ES-I3 (cell line): Measurements from ENCODE around the gene PDGFB.

ENCODE experiments used
- H3K36me3 ChIP-seq: 2 replicates; pipeline ENCODE4 v1.6.1; 2013; ENCODE audit warnings: mild to moderate bottlenecking, low read length, control low read depth, moderate library complexity; ENCODE audit not compliant: insufficient read depth
- H3K4me1 ChIP-seq: 2 replicates; pipeline ENCODE4 v1.6.1; 2013; ENCODE audit warnings: mild to moderate bottlenecking, control low read depth, low read length; ENCODE audit not compliant: insufficient read depth
- H3K9ac ChIP-seq: 2 replicates; pipeline ENCODE4 v1.6.1; 2013; ENCODE audit warnings: low read depth, mild to moderate bottlenecking, low read length, moderate library complexity
- H3K9me3 ChIP-seq: 2 replicates; pipeline ENCODE4 v1.6.1; 2013; ENCODE audit warnings: mild to moderate bottlenecking, low read length, moderate library complexity; ENCODE audit not compliant: control insufficient read depth, insufficient read depth

PDGFB gene

DNA sequence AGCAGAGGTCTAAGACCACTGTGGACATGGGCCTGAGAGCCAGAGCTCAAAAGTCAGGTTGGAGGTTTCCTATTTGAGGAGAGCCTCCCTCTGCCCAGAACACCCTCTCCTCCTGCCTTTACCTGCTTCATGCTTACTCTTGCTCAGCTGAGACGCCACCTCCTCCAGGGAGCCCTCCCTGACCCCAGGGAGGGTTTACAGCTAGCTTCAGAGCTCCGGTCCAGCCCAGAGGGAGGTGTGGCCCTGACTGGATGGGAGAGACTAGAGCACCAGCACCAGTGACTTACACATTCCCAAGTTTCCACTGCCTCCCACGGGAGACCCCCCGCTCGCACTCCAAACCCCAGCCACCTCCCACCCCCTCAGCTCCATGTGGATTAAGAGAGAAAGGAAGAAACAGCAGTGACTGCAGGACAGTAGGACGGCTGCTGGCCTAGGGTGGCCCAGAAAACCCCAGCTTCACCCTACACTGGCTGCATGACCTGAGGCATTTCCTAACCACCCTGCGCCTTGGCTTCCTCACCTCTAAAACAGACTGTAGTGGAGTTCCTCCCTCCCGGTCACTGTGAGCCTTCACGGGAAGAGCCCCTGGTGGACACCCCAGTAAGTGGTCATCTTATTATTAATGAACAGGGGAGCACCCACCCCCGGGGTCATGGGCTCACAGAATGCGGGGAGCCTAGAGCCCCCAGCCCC is 24.5 kb upstream of the PDGFB start:
- Histone ChIP-seq H3K9me3 (no peaks in the 10 kb centered on the region; the same call in 1 of the 2 replicates), H3K36me3 (no peaks in the 10 kb centered on the region), H3K4me1 (peaks cover 13% of the 10 kb centered on the region; the same call in 1 of the 2 replicates), H3K9ac (no peak overlapping the region)

- Histone ChIP-seq H3K4me1 (peaks cover 13% of the 10 kb centered on the region; the same call in 1 of the 2 replicates), H3K9ac (no peak overlapping the region), H3K9me3 (no peaks in the 10 kb centered on the region; the same call in 1 of the 2 replicates), H3K36me3 (no peaks in the 10 kb centered on the region)
Measured at GRCh38 chr22:39268645-39269044, 23.9 kb upstream of the PDGFB start.

GRCh38 chr22:39267974-39268373 is 23.2 kb upstream of the PDGFB start:
- Histone ChIP-seq H3K9me3 (no peaks in the 10 kb centered on the region; the same call in 1 of the 2 replicates), H3K36me3 (no peaks in the 10 kb centered on the region), H3K4me1 (peaks cover 13% of the 10 kb centered on the region; the same call in 1 of the 2 replicates), H3K9ac (no peak overlapping the region)

GRCh38 chr22:39266398-39267030 is 21.7 kb upstream of the PDGFB start:
- no peak overlapping the region for H3K9ac ChIP-seq
- no peaks in the 10 kb centered on the region for H3K36me3 ChIP-seq
- peaks cover 3% of the 10 kb centered on the region for H3K9me3 ChIP-seq
- H3K4me1 ChIP-seq = peaks cover 13% of the 10 kb centered on the region; the same call in 1 of the 2 replicates

DNA sequence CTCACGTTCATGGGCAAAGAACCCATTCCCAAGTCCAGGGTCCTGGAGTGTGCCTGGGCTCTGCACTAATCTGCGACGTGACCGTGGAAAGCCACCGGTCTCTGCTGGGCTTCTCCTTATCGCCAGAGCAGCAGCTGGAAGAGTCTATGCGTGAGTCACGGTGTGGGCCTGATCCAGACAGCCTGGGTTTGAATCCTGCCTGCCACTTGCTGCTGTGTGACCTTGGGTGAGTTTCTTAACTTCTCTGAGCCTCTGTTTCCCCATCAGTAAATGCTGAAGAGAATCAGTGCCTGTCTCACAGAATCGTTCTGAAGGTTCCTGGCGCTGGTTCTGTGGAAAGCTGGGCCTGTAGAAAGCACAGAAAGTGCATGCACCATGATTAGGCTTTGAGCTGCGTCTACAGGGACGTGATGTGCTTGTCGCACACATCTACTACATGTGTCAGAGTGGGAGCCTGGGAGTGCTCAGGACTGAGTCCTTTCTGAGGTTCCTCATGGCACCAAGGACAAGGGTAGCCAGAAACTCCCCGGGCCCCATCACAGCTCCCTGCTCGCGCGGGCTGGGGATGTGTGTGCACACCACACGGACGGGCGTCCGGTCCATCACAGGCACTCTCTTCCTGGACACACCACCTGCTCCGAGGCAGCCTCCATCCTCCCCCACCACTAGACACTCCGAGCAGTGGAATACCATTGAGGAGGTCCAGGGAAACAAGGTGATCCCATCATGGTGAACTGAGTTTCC is 20.5 kb upstream of the PDGFB start:
- Histone ChIP-seq H3K36me3 (no peaks in the 10 kb centered on the region), H3K9ac (no peak overlapping the region), H3K4me1 (peaks cover 13% of the 10 kb centered on the region; the same call in 1 of the 2 replicates), H3K9me3 (peaks cover 8% of the 10 kb centered on the region; the same call in 1 of the 2 replicates)

GRCh38 chr22:39264349-39265038 is 19.7 kb upstream of the PDGFB start:
- H3K9me3 ChIP-seq = peaks cover 8% of the 10 kb centered on the region; the same call in 1 of the 2 replicates
- H3K4me1 ChIP-seq = peaks cover 12% of the 10 kb centered on the region; the same call in 1 of the 2 replicates
- H3K36me3 ChIP-seq = no peaks in the 10 kb centered on the region
- H3K9ac ChIP-seq = no peak overlapping the region

GRCh38 chr22:39263626-39264348 is 19.0 kb upstream of the PDGFB start:
- H3K9me3 ChIP-seq = peaks cover 8% of the 10 kb centered on the region; the same call in 1 of the 2 replicates
- no peak overlapping the region for H3K9ac ChIP-seq
- peaks cover 5% of the 10 kb centered on the region; the same call in 1 of the 2 replicates for H3K4me1 ChIP-seq
- H3K36me3 ChIP-seq = no peaks in the 10 kb centered on the region

DNA sequence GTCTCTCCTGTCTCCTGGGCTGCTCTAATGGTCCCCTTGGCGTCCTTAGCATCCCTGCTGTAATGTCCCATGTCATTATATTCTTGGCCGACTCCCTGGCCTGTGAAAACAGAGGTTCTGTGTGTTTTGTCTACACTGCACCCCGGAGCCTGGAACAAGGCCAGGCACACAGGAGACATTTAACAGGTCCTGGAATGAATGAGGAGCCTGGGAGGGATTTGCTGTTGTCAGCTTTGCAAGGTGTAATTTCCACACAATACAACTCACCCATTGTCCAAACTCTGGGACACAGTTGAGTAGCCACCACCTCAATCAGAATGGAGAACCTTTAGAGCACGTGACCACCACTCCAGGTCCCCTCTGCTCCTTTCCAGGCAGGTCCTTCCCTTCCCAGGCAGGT is 14.9 kb upstream of the PDGFB start:
- Histone ChIP-seq H3K36me3 (no peaks in the 10 kb centered on the region), H3K9ac (no peak overlapping the region), H3K9me3 (peaks cover 8% of the 10 kb centered on the region; the same call in 1 of the 2 replicates)

DNA sequence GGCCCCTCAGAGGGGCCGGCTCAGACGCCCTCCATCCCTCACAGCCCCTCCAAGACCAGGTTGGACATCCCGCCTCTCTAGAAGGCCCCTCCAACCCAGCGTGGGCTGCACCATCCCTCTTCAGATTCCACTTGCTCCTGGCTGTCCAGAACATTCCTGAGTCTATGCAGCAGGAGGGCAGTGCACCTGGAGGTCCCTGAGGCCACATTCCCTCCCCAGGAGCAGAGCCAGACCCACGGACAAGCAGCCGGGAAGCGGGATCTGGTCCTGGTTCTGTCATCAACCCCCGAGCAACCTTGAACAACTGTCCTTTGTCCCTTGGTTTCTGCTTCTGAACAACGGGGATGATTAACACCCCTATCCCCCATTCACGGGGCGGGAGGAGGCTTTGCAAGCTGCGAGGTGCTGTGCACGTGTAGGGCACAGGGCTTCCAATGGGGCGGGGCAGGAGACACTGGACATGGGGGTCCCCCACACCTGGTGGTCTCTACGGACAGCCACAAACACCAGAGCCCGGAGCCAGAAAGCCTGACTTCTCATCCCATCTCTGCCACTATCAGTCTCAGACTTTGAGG is 13.2 kb upstream of the PDGFB start:
- no peak overlapping the region for H3K9ac ChIP-seq
- peaks cover 25% of the 10 kb centered on the region; the same call in 1 of the 2 replicates for H3K4me1 ChIP-seq
- peaks cover 8% of the 10 kb centered on the region; the same call in 1 of the 2 replicates for H3K9me3 ChIP-seq
- H3K36me3 ChIP-seq = no peaks in the 10 kb centered on the region

More for the DNA sequence above, 14.9 kb upstream of the PDGFB start:
- peaks cover 14% of the 10 kb centered on the region; the same call in 1 of the 2 replicates for H3K4me1 ChIP-seq

DNA sequence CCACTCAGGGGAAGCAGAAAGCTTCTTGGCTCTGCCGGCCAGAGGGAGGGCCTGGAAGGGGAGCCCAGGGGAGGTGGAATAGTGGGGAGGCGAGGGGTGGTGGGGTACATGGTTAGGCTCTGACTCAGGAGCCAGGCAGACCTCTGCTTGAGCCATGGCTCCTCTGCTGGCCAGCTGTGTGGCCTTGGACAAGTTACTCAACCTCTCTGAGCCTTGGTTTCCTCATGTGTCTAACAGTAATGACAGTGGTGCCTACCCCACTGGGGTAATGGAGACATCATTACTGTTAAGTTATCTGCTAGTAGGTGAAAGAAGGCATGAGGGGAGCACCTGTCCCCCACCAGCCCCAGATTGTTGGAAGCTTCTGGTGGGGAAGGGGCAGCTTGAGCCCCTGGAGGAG is 12.2 kb upstream of the PDGFB start:
- peaks cover 8% of the 10 kb centered on the region; the same call in 1 of the 2 replicates for H3K9me3 ChIP-seq
- H3K36me3 ChIP-seq = no peaks in the 10 kb centered on the region
- peaks cover 25% of the 10 kb centered on the region; the same call in 1 of the 2 replicates for H3K4me1 ChIP-seq
- H3K9ac ChIP-seq = no peak overlapping the region

GRCh38 chr22:39256186-39256552 is 11.4 kb upstream of the PDGFB start:
- Histone ChIP-seq H3K9me3 (0 out of 2 replicates have a peak, but pooled peaks cover 2% of the 10 kb centered on the region), H3K36me3 (no peaks in the 10 kb centered on the region), H3K4me1 (peaks cover 25% of the 10 kb centered on the region; the same call in 1 of the 2 replicates), H3K9ac (no peak overlapping the region)

DNA sequence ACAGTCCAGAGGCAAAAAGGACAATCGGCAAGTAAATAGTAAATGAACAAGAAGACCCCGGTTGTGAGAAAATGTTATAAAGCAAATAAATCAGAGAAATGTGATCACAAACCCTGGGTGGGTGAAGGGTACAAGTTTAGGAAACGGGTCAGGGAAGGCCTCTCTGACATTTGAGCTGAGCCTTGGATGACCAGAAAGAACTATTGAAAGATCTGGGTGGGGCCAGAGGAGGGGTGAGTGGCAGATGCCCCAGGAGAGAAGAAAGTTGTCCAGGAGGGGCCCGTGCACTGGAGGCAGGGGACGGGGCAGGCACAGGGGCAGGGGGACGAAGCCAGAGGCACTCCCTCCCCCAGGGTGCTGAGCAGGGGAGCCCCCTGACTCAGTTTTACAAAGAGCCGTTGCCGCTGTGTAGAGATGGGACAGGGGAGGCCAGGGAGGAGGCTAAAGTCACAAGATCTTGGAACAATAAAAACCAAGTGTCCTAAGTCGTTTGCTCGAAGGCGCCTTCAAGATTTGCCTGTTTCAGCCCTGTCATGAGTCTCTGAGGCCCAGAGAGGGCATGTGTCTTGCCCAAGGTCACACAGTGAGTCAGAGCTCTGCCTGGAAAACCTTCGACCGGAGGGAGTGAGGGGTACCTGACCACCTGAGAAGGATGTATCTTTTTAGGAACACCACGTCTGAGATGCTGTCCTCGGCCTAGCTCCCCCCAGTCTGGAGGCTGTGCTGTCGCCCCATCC is 10.8 kb upstream of the PDGFB start:
- peak overlapping the region; percentile 8; the same call in 1 of the 2 replicates for H3K9ac ChIP-seq
- H3K36me3 ChIP-seq = no peaks in the 10 kb centered on the region
- H3K9me3 ChIP-seq = no peaks in the 10 kb centered on the region
- peaks cover 25% of the 10 kb centered on the region; the same call in 1 of the 2 replicates for H3K4me1 ChIP-seq
